HEK293T (cell line): ENCODE measurements around the gene COPS7A.

Experiments used
- BHLHE40 ChIP-seq: fragments of 450-650 bp; IDR thresholded peaks from 2 replicates; pipeline ENCODE4 v1.6.1; 2016; ENCODE audit warnings: mild to moderate bottlenecking, moderate library complexity, borderline replicate concordance
- ELF4 ChIP-seq: fragments of 450-650 bp; IDR thresholded peaks from 2 replicates; pipeline ENCODE4 v1.6.1; 2017; ENCODE audit warnings: antibody characterized with exemption
- FOXA1 ChIP-seq: fragments of 450-650 bp; IDR thresholded peaks from 2 replicates; pipeline ENCODE4 v1.6.1; 2016; ENCODE audit warnings: mild to moderate bottlenecking
- SP1 ChIP-seq: fragments of 450-650 bp; IDR thresholded peaks from 2 replicates; pipeline ENCODE4 v1.6.1; 2017
- SUZ12 ChIP-seq: fragments of 450-650 bp; IDR thresholded peaks from 2 replicates; pipeline ENCODE4 v1.6.1; 2016; ENCODE audit warnings: mild to moderate bottlenecking
- TARDBP ChIP-seq: fragments of 450-650 bp; IDR thresholded peaks from 2 replicates; pipeline ENCODE4 v1.6.1; 2016
- ZNF384 ChIP-seq: fragments of 450-650 bp; IDR thresholded peaks from 2 replicates; pipeline ENCODE4 v1.6.1; 2016

DNA sequence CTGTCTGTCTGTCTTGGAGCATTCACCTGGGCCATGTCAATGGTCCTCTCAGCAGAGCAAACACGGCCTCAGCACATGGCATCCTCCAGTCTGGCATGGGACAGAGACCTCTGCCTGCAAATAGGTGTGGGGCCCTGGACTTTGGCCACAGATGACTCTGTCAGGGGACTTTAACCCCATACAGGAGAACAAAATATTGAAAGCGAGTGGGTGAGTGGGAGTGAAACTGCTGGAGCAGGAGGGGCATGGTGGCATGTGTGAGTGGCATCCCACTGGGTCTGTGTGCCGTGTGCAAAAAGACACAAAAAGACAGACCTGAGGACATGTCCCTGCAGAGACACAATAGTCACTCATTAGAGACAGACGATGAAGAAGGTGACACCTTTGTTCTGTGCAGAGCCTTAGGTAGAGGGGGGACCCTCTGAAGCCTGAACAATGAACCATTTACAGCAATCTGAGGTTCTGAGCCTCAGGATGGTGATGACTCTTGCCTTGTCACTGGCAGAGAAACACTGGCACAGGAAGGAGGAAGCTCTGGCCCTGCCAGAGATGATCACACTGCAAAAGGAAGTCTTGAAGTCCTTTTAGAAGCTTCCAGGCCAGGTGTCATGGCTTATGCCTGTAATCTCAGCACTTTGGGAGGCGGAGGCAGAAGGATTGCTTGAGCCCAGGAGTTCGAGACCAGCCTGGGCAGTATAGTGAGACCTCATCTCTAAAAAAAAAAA, 56.0 kb downstream of the COPS7A start:
- no peak for TF ChIP-seq FOXA1
- TF ChIP-seq BHLHE40, result no peak
- no peak for TF ChIP-seq ELF4
- TF ChIP-seq TARDBP, result no peak
- no peak for TF ChIP-seq SP1
- TF ChIP-seq SUZ12, result no peak
- TF ChIP-seq ZNF384, result no peak
